GM18517 (cell line): Measurements from ENCODE around the gene DDAH2.

Source experiments
- ATAC-seq: cut with Tn5 transposase; IDR thresholded peaks from one replicate; pipeline ENCODE4 v1.9.1; 2021; ENCODE audit warnings: mild to moderate bottlenecking, moderate library complexity; ENCODE audit not compliant: unreplicated experiment

The DDAH2 gene

DNA sequence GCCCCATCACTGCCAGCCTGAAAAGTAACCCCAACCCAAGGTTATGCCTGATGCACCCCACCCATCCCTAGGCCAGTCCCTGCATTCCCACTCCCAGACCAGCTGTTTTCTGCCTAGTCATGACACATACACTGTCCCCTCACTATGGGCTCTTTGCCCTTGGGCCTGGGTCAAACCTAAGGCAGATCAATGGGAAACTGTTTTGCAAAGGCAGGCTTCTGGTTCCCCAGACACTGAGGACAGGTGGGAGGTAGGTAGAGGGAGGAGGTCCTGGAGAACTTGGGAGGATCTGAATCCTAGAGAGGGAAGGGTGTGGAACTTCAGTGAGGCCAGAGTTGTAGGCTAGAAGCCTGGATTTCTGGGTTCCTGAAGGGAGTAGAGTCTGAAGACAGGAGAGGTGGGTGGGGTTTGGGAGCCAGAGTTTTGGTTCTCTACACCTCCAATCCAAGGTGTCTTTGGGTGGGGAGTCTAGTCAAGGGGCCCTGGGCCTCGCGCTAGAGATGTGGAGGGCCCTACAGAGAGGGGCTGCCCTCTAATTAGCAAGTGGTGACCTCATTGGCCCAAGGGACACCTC lies 5.2 kb upstream of the DDAH2 start:
- no peak for ATAC-seq

DNA sequence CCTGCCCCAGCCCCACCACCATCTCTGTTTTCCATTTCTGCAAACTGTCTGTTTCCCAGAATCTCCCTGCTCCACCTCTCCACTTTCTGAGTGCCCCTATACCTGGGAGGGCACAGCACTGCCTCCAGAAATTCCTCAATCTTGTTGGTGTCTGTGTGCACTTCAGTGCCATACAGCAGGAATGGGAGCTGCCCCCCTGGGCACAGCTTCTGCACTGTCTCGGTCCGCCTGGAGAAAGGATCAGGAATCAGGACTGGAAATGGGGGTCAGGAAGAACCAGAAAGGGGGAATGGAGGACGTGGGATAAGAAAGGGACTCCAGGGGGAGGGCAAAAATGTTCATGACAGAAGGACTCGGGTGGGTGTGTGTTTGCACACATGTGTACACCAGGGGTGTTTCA lies 4.6 kb upstream of the DDAH2 start:
- no peak for ATAC-seq

DNA sequence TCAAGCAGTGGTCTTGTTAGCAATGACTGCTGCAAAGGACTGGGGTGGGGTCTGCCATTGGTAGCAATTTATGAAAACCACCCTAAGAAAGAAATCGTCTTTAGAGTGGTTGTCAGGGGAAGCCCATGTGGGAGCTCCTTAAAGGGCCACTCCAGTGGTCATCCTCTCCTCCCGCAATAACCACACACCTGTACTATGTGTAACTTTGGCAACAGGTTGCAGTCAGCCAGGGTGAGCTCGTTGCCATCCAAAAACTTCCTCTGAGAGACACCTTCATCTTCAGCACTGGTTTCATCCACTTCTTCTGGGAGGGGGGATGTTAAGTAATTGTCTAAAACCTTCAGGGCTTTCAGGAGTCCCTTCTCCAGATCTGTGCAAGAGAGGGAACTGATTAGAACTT lies 2.9 kb upstream of the DDAH2 start:
- no peak for ATAC-seq

DNA sequence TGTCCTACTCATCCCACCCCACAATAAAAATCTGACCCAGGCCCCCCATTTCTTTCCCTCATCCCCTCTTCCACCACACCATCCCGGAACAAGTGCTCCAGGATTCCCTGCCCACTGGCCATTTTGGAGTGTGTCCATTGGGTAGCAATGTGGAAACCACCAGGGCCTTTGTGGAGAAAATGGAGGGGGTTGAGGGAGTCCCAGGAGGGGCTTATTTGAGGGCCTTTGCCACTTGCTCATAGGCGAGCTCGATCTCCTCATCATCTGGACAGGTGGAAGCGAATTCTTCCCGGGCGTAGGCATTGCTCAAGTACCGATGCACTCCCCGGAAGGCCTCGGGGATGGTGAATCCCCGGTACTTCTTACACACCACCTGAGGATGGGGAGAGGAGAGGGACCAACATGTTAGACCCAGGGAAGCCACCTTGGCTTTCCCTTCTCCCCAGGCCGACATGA lies 1.6 kb upstream of the DDAH2 start:
- ATAC-seq, result no peak

DNA sequence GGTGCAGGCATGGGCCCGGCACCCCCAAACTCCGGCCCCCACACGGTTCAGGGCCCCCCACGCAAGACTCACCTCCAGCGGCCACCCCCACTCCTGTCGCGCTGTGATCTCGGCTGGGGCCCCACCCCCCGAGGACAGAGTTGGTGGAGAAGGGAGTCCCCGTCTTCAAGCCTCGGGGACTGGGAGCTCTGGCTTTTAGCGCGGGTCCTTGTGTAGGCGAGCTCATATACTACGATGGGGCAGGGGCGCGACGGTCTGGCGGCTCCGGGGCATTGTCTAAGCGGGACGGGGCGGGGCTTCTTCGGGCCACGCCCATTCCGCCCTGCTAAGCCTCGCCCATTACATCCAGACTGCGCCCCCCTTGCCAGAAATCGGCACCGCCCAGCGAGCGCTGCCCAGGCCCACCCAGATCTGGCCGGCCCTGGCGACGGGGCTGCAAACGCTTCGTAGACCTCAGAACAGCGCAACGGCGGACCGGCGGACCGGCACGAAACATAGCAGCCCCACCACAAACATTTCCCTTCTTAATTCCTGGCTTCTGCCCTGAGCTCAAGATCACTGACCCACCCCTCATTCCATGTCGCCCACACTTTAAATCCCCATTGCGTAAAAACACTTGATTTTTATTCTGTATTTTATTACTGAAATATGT lies 1.0 kb upstream of the DDAH2 start:
- no peak for ATAC-seq

DNA sequence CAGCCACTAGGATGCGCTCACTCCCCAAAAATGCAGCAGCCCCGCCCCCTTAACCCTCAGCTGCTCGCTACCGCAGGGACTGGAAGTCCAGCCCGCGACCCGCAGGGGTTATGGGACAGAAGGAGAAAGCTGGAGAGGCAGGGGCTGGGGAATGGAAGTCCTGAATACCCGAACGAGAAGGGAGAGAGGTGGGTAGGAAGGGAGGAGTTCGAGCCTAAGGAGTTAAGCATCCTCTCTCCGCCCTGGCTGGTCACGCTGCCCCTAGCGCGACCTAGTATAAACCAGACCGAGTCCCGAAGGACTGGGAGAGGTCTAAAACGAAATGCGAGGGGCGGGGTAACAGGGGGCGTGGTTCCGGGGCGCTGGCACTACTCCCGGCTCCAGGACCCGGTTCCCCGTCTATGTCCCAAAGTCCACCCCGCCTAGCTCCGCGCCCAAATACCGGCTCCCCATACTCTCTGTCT lies 448 bp upstream of the DDAH2 start:
- ATAC-seq, result no peak

DNA sequence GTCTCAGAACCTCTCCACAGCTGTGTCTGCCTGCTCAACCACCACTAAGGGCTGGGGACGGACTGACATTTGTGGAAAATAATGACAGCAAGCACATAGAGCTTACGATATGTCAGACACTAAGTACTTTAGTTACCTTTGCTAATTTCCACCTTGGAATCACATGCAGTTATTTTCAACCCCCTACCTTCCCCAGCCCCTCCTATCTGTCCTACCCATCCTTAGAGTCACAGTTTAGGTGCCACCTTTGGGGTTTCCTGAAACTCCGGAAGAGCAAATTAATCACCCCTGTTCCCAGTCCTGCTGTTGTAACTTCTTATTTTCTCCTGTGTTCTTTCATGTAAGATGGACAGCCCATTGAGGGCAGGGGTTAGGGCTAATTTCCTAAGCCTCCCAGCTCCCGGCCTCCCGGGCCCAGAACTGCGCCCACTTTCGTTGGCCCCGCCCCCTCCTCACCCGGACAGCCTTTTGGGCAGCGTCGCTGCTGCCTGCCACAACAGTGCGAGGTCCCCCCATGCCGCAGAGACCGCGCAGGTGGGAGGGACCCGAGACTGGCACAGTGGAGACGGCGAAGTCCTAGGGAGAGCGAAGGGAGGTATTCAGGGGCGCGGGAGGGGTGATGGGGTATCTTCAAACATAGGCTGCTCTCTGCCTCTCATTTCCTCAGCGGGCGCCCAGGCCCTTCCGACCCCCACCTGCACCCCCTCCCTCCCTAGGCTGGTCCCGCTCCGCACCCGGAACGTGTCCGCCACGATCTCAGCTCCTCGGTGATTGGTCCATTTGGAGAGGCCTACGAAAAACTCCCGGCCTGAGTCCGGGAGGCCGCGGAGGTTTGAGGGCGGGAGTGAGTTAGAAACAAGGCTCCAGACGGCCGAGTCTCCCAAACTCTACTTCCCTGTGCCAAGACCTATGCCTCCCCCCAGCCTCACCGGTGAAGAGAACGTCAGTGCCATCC lies 1.1 kb downstream of the DDAH2 start:
- no peak for ATAC-seq

DNA sequence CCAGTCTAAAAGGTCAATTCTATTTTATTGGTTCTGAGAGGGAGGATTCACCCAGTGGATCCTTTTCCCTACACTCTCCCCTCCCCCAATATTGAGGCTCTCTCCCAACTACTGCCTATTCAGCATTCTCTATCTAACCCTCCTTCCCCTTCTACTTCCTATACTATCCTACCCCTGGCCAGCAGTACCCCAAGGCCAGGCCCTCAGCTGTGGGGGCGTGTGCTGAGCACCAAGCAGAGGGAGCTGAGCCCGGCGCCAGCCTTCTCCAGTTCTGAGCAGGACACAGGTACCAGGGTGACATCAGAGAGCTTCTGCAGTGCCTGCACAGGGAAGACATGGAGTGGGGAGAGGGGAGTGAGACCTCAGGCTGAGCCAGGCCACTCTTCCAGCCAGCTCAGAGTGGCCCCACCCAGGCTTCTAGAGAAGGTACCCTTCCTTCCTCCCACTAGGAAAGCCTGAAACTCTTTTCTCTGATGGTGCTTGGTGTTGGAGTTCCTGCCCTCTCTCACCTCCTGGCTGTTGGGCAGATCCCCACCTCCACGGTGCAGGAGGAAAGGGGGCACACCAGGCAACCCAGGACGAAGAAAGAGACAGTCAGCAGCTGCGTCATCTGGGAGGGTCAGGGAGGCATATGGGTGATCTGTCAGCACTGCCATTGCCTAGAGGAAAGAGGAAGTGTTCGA lies 1.9 kb downstream of the DDAH2 start:
- peak; percentile 47 for ATAC-seq

DNA sequence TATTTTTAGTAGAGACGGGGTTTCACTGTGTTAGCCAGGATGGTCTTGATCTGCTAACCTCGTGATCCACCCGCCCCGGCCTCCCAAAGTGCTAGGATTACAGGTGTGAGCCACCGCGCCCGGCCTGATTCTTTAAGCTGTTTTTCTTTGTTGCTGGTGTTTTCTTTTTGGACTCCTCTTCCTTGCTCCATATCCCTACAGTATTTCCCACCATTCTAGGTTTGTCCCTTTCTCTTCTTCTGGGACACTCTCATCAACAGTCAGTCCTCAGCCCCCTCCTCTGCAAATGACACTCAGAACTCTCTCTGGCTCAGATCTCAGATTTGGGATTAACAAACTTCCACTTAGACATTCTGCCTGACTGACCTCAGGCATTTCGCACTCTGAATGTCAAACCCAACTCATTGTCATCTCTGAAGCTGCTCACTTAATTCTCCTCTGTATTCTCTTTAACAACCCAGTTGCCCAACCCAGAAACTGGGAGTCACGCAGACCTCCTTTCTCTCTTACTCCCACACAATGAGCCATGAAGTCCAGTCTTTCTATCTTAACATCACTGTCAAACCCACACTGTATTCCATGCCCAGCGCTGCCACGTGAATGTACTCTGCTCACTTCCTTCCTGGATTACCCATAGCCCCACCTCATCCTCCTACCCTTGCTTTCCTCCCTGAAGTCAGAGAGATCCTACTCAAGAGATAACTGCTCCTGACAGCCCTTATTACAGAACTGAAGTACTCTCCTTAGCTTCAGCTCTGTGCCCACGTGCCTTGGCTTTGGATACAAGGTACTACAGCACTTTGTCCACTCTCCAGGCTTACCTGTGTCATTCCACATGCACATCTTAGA lies 3.4 kb downstream of the DDAH2 start:
- ATAC-seq, result no peak

DNA sequence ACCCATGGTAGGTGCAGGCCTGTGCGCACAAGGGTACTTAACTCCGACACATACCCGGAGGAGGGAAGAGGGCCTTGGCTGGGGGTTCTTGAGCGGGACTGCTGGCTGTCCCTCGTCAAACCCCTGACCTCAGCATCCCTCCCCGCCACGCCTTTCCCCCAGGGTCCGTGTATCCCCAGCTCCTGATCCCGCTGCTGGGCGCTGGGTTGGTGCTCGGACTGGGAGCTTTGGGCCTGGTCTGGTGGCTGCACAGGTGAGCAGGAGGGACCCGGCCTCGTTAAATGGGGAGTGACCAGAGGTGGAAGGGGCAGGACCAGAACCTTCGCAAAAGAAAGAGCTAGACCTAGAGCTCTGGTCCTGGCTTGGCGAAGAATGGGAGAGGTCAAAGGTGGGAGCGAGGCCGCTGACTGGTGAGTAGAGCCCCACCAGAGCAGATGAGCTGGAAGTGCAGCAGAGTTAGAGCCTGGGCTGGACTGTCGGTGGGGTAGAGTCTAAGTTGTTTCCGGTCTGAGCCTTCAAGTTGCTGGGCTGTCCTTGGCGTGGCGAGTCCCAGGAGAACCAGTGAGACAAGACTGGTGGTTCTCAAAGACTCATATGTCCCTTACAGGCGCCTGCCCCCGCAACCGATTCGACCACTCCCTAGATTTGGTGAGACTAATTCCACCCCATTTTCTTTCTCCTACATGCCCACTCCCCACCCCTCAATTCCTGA lies 5.0 kb downstream of the DDAH2 start:
- ATAC-seq, result no peak

DNA sequence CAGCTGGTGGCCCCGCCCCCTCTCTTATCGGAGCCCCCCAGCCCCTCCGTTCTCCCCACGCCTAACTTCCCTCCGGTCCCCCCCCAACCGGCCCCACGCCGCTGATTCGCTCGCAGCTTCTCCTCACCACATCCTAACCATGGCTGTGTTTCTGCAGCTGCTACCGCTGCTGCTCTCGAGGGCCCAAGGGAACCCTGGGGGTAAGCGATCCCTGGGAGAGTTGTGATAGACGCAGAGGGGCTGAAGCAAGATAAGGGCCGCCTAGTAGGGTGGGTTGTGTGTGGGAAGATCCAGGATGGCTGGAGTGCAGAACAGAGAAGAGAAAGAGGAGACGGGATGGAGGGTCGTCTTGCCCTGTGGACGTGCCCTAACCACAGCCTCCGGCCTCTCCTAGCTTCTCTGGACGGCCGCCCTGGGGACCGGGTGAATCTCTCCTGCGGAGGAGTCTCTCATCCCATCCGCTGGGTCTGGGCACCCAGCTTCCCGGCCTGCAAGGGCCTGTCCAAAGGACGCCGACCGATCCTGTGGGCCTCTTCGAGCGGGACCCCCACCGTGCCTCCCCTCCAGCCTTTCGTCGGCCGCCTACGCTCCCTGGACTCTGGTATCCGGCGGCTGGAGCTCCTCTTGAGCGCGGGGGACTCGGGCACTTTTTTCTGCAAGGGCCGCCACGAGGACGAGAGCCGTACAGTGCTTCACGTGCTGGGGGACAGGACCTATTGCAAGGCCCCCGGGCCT lies 5.7 kb downstream of the DDAH2 start, which contains the start of gene MPIG6B:
Gene MPIG6B, plus strand, starts transcription at position 129 of the 735 bp plus-strand sequence. Its CDS starts 11 bp downstream, at position 140.
- no peak for ATAC-seq

DNA sequence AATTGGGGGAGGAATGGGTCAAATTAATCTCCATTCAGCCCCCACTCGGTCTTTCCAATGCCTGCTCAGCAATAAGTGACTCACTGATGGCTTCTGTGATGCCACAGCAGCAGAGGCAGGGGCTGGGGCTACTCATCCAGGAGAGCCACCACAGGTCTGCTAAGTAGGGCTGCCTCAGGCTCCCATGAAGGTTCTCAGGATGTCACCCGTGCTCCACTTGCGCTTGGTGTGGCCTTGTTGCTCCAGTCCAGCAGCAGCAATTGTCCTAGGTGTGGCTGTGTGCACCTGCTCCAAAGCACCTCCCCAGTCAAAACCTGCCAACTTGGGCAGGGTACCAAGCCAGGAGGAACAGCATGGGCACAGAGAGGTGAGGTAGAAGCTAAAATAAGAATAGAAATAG lies 6.9 kb downstream of the DDAH2 start:
- ATAC-seq, result no peak

DNA sequence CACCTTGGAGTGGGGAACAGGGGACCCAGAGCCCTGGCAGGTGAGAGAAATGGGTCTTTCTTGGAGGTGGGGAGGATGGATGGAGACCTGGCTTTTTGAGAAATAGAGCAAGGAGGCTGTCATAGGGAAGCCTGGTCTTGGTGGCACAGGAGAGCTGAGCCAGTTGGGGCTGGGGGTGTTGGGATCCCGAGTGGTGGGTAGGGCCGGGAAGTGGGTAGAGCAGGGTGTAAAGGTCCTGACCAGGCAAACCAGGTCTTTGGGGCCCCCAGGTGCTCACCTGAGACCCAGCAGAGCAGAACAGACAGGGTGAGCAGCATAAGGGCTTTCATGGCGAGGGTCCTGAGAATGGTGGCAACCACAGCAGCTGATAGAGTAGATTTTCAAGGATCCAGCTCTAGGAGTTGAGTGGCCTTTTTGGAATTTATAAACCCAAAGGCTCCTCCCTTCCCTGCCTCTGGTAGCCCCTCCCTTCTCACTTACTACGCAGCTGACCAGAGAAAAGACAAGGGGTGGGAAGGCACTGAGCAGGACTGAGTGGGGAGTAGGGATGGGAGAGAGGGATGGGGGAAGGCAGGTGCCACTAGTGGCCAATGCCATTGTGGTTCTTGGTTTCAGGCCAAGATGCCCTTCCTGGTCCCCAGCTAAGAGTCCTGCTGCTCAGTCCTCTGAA lies 7.6 kb downstream of the DDAH2 start, which contains the start of gene LY6G6C:
Gene LY6G6C, minus strand, starts transcription at position 396 of the 670 bp plus-strand sequence. Its CDS starts 67 bp downstream, at position 329.
- ATAC-seq, result no peak

DNA sequence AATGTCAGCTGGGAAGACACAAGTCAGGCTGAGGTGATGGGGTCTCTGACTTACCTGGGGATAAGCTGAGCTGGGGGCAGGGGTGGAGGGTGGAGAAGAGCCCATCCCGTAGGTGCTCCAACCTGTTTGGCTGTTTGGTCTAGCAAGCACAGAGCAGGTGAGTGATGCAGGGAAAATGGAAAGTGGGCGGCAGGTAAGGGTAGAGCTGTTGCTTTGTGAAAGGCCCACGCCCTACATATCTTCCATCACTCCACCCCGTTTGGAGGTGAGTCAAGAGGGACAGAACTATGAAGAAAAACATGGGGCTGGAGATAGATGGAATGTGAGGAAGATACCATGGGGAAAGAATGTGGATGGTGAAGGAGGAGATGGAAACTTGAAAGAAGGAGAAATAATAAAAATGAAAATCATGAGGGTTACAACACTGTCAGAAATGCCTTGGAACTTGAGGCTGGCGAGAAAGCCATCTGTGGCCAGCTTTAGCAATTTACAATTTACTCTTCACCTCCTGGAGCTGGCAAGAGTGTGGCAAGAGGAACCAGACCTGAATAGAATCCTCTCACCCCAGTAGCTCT lies 8.8 kb downstream of the DDAH2 start:
- no peak for ATAC-seq

DNA sequence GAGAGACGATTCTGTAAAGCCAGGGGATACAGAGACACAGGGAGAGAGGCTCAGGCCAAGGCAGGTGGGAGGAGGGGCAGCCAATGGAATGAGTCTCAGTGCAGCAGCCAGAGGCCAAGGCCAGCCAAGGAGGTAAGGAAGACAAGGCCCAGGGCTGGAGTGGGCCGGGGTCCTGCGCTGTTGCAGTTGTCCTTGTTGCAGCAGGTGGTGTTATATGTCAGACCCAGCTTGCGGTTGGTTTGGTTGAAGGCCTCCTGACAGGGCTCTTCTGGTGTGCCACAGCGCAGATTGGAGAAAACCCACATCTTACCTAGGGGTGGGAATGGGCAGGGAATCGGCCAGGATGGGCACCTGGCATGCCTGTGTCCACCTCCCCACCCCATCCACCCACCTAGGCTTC lies 10.1 kb downstream of the DDAH2 start:
- ATAC-seq, result no peak

DNA sequence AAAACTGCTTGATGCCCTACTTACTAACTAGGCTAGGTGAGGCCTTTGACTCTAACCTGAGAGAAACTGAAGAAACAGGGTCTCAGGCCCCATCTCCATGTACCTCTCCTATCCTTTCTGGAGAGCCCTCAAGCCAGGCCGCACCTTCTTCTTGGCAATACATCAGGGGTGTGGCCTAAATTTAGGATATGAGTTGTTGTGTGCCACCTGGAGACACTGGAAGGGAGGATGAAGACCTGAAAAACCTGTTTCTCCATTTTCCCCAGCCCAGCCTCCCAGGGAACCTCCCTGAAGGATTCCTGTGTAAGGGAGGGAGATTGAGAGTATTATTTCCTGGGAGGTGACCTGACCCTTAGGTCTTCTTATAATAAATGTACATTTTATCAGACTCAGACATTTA lies 10.8 kb downstream of the DDAH2 start:
- ATAC-seq, result no peak

DNA sequence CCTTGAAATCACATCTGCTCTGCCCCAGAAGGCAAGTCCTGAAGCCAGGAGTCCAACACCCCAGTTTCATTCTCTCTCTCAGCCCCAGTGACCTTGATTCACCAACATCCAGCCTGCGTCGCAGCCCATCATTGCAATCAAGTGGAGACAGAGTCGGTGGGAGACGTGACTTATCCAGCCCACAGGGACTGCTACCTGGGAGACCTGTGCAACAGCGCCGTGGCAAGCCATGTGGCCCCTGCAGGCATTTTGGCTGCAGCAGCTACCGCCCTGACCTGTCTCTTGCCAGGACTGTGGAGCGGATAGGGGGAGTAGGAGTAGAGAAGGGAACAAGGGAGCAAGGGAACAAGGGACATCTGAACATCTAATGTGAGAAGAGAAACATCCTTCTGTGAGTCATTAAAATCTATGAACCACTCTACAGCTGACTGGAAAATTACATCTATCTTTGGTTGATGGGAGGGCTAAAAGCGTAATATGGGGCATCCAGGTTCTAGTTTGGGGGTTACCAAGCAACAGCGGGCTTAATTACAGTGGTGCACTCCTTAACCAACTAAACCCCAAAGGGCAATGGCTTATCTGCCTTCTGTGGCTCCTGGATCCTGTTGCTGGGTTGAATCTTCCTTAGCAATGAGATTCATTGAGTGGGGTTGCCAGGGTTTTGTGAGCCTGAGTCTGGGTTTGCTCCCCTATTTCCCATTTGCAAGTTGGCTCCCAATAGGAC lies 11.4 kb downstream of the DDAH2 start:
- no peak for ATAC-seq
